Measurements from ENCODE around the gene AGBL5.

GRCh38 chr2:27084297-27085061, 33.0 kb downstream of the AGBL5 start:
- TF ChIP-seq GATA2 (IDR thresholded peaks at IDR 0.05; ENCODE audit: low read depth, low read length) (no peak), GATA3 (IDR thresholded peaks at IDR 0.05; ENCODE audit: low read depth, low read length) (no peak)
